Measurements from ENCODE around the gene PLD1. TPM values are rescaled to one million over a fixed set of nuclear protein-coding genes. Genes with fewer than 3 reads are reported as not detected.

Gene PLD1
- total RNA-seq, 1 donor, result 18.1 TPM

DNA sequence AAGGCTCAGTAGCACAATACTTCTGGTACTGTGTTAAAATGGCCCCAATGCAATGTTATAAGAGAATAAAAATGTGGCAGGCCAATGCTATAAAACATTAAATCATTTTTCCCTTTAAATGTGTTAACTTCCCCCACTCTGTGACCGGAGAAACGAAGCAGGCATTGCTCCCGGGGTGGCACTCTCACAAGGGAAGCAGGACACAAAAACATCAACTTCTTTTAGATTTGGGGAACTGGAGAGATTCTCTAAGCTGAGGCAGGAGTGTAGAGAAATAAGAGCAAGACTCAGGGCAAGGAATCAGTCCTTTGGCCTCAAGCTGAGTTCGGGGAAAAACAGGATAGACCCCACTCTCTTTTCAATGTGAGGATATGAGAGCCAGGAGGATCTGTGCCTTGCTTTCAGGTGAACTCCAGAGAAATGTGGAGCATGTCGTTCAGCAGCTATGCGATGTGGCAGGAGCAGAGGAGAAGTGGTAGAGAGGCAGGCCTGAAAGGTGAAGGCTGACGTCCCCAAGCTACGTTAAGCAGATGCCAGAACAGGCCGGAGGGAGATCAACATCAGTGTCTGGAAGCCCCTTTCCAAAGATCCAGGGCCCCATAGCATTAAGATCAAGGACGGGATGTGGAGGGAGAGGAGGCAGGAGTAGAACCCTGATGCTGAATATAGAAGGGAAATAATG is 160.2 kb downstream of the PLD1 start:
- H3K4me2 ChIP-seq (ENCODE audit: insufficient read depth, low read length), result no peak overlapping the region
- TF ChIP-seq, protein P1, sequence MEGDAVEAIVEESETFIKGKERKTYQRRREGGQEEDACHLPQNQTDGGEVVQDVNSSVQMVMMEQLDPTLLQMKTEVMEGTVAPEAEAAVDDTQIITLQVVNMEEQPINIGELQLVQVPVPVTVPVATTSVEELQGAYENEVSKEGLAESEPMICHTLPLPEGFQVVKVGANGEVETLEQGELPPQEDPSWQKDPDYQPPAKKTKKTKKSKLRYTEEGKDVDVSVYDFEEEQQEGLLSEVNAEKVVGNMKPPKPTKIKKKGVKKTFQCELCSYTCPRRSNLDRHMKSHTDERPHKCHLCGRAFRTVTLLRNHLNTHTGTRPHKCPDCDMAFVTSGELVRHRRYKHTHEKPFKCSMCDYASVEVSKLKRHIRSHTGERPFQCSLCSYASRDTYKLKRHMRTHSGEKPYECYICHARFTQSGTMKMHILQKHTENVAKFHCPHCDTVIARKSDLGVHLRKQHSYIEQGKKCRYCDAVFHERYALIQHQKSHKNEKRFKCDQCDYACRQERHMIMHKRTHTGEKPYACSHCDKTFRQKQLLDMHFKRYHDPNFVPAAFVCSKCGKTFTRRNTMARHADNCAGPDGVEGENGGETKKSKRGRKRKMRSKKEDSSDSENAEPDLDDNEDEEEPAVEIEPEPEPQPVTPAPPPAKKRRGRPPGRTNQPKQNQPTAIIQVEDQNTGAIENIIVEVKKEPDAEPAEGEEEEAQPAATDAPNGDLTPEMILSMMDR (IDR thresholded peaks at IDR 0.05; ENCODE audit: extremely low read depth, low read depth, low read length), result no peak
- no peak overlapping the region for H2AFZ ChIP-seq (ENCODE audit: low read length)
- no peaks in the 10 kb centered on the region for H3K36me3 ChIP-seq (ENCODE audit: insufficient read depth, low read length)
- H3K79me2 ChIP-seq (ENCODE audit: insufficient read depth, low read length), result no peaks in the 10 kb centered on the region
- no peaks in the 10 kb centered on the region for H3K27me3 ChIP-seq (ENCODE audit: insufficient read depth, low read length)
- H3K4me3 ChIP-seq (ENCODE audit: insufficient read depth, low read length), result no peak overlapping the region
- no peaks in the 10 kb centered on the region for H4K20me1 ChIP-seq (ENCODE audit: insufficient read depth, low read length)
- no peaks in the 10 kb centered on the region for H3K9me3 ChIP-seq (ENCODE audit: low read depth, low read length)
- H3K27ac ChIP-seq (ENCODE audit: low read depth, low read length), result no peak overlapping the region
- DNase-seq (ENCODE audit: insufficient read length, low spot score, missing footprints), result no peak
- H3K4me1 ChIP-seq (ENCODE audit: insufficient read depth, low read length), result peaks cover 12% of the 10 kb centered on the region

DNA sequence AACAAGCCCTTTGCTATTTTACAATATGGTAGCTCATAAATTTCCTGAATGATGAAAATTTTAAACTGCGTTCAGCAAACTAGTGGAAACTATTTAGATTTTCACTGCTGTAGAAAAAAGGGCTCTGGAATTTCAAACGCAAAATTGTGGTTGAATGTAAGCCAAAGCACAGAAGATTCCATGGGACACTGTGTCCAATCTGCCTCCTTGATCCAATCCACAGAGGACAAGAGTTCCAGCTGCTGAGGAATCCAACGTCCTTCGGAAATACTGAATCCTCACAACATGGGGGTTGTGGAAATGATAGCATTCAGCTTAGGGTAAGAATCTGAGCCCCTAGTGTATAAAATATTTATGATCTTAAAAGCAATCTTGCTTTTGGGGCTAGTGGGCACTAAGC is 161.0 kb downstream of the PLD1 start:
- Histone ChIP-seq H3K79me2 (ENCODE audit: insufficient read depth, low read length) (no peaks in the 10 kb centered on the region), H3K36me3 (ENCODE audit: insufficient read depth, low read length) (no peaks in the 10 kb centered on the region), H3K4me2 (ENCODE audit: insufficient read depth, low read length) (no peak overlapping the region), H3K9me3 (ENCODE audit: low read depth, low read length) (no peaks in the 10 kb centered on the region), H3K4me3 (ENCODE audit: insufficient read depth, low read length) (no peak overlapping the region), H3K27me3 (ENCODE audit: insufficient read depth, low read length) (no peaks in the 10 kb centered on the region), H3K27ac (ENCODE audit: low read depth, low read length) (no peak overlapping the region), H2AFZ (ENCODE audit: low read length) (no peak overlapping the region), H3K4me1 (ENCODE audit: insufficient read depth, low read length) (peaks cover 6% of the 10 kb centered on the region), H4K20me1 (ENCODE audit: insufficient read depth, low read length) (no peaks in the 10 kb centered on the region)
- DNase-seq (ENCODE audit: insufficient read length, low spot score, missing footprints), result no peak
- TF ChIP-seq, protein P1 (IDR thresholded peaks at IDR 0.05; ENCODE audit: extremely low read depth, low read depth, low read length), result no peak

DNA sequence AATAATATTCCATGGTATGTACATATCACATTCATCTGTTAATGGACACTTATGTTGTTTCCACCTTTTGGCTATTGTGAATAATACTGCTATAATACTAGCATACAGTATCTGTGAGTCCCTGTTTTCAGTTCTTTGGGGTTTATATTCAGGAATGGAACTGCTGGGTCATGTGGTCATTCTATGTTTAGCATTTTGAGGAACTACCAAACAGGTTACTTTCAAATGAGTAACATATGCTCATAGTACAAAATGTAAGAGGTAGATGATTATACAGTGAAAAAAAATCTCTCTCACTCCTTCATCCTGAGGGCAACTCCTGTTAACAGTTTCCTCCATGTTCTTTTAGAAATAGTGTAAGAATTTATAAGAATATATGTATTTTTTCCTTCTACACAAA is 162.2 kb downstream of the PLD1 start:
- Histone ChIP-seq H3K79me2 (ENCODE audit: insufficient read depth, low read length) (no peaks in the 10 kb centered on the region), H2AFZ (ENCODE audit: low read length) (no peak overlapping the region), H3K4me1 (ENCODE audit: insufficient read depth, low read length) (peaks cover 6% of the 10 kb centered on the region), H3K4me3 (ENCODE audit: insufficient read depth, low read length) (no peak overlapping the region), H4K20me1 (ENCODE audit: insufficient read depth, low read length) (no peaks in the 10 kb centered on the region), H3K4me2 (ENCODE audit: insufficient read depth, low read length) (no peak overlapping the region), H3K27me3 (ENCODE audit: insufficient read depth, low read length) (no peaks in the 10 kb centered on the region), H3K27ac (ENCODE audit: low read depth, low read length) (no peak overlapping the region), H3K36me3 (ENCODE audit: insufficient read depth, low read length) (no peaks in the 10 kb centered on the region), H3K9me3 (ENCODE audit: low read depth, low read length) (no peaks in the 10 kb centered on the region)
- TF ChIP-seq, protein P1 (IDR thresholded peaks at IDR 0.05; ENCODE audit: extremely low read depth, low read depth, low read length), result no peak
- no peak for DNase-seq (ENCODE audit: insufficient read length, low spot score, missing footprints)

DNA sequence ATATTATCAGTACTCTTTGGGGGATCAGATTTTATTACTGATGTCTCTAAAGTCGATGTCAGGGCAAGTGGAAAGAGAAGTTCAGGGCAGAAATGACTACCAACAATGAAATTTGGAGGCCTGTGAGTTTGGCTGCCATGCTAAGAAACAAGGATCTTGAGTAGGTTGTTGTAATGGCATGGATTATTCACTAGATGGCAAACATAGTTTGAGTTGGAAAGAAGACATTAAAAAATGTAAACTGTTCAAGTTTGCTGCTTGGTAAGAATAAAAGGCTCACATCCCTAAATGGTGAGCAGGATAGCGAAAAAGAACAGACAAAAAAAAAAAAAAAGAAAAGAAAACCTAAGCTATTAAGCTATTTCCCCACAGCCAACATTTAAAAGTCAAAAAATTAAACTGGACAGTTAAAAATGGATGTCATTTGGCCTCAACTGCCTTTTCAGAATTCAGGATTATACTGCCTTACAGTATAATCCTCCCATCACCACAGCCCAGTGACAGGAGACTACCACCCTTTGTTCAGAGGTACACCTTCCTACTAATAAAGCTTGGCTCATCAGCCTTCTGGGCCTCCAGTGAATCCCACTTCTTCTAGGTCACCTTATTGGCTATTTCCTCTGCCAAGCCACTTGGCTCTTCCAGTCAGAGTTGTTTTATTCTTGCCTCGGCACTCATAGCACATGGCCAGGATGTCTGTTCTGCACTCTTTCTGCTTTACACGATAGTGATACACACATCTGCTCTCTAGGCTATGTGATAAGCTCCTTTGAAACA is 163.7 kb downstream of the PLD1 start:
- H3K36me3 ChIP-seq (ENCODE audit: insufficient read depth, low read length), result no peaks in the 10 kb centered on the region
- H3K79me2 ChIP-seq (ENCODE audit: insufficient read depth, low read length), result no peaks in the 10 kb centered on the region
- peaks cover 6% of the 10 kb centered on the region for H3K4me1 ChIP-seq (ENCODE audit: insufficient read depth, low read length)
- peak; percentile 84 for DNase-seq (ENCODE audit: insufficient read length, low spot score, missing footprints)
- H3K27ac ChIP-seq (ENCODE audit: low read depth, low read length), result peak overlapping the region; percentile 32
- H2AFZ ChIP-seq (ENCODE audit: low read length), result peak overlapping the region; percentile 79
- H3K4me3 ChIP-seq (ENCODE audit: insufficient read depth, low read length), result no peak overlapping the region
- TF ChIP-seq, protein P1 (IDR thresholded peaks at IDR 0.05; ENCODE audit: extremely low read depth, low read depth, low read length), result peak; percentile 70
- H3K27me3 ChIP-seq (ENCODE audit: insufficient read depth, low read length), result no peaks in the 10 kb centered on the region
- H4K20me1 ChIP-seq (ENCODE audit: insufficient read depth, low read length), result no peaks in the 10 kb centered on the region
- H3K4me2 ChIP-seq (ENCODE audit: insufficient read depth, low read length), result no peak overlapping the region
- H3K9me3 ChIP-seq (ENCODE audit: low read depth, low read length), result no peaks in the 10 kb centered on the region

Measured in osteoblast (primary cell).